ENCODE results near the gene TYW5.
A peak's percentile ranks its signal among the peaks of the same experiment; 100 is the strongest.

TYW5 gene

GRCh38 chr2:199972088-199972626 lies 16.9 kb upstream of the TYW5 start:
- DNase-seq, result no peak

GRCh38 chr2:199968126-199968525 lies 12.8 kb upstream of the TYW5 start:
- no peak for DNase-seq

GRCh38 chr2:199966976-199967375 lies 11.7 kb upstream of the TYW5 start:
- DNase-seq, result no peak

GRCh38 chr2:199966405-199966804 lies 11.1 kb upstream of the TYW5 start:
- no peak for DNase-seq

- no peak for DNase-seq
Observed at GRCh38 chr2:199962203-199962602, 6.9 kb upstream of the TYW5 start.

- no peak for DNase-seq
Observed at GRCh38 chr2:199958014-199958413, 2.7 kb upstream of the TYW5 start.

- DNase-seq, result no peak
Observed at GRCh38 chr2:199956062-199956380, 730 bp upstream of the TYW5 start.

- no peak for DNase-seq
Observed at GRCh38 chr2:199955007-199955338, 318 bp downstream of the TYW5 start.

GRCh38 chr2:199951023-199951422 lies 4.3 kb downstream of the TYW5 start:
- no peak for DNase-seq

GRCh38 chr2:199950396-199950795 lies 4.9 kb downstream of the TYW5 start:
- no peak for DNase-seq

GRCh38 chr2:199946836-199947235 lies 8.5 kb downstream of the TYW5 start:
- DNase-seq, result no peak

- no peak for DNase-seq
Observed at GRCh38 chr2:199946196-199946595, 9.1 kb downstream of the TYW5 start.

GRCh38 chr2:199943373-199943772 lies 11.9 kb downstream of the TYW5 start:
- DNase-seq, result no peak

- peak; percentile 2 for DNase-seq
Observed at GRCh38 chr2:199940373-199940772, 14.9 kb downstream of the TYW5 start.

- DNase-seq, result no peak
Observed at GRCh38 chr2:199936554-199936953, 18.7 kb downstream of the TYW5 start.

- no peak for DNase-seq
Observed at GRCh38 chr2:199933466-199933865, 21.8 kb downstream of the TYW5 start.

GRCh38 chr2:199932312-199932855 lies 22.9 kb downstream of the TYW5 start:
- DNase-seq, result no peak

GRCh38 chr2:199929262-199929661 lies 26.0 kb downstream of the TYW5 start:
- no peak for DNase-seq

GRCh38 chr2:199928626-199929025 lies 26.7 kb downstream of the TYW5 start:
- DNase-seq, result no peak

- DNase-seq, result no peak
Observed at GRCh38 chr2:199928226-199928625, 27.1 kb downstream of the TYW5 start.

- no peak for DNase-seq
Observed at GRCh38 chr2:199926806-199927205, 28.5 kb downstream of the TYW5 start.

GRCh38 chr2:199923924-199924323 lies 31.4 kb downstream of the TYW5 start:
- no peak for DNase-seq

GRCh38 chr2:199922856-199923255 lies 32.4 kb downstream of the TYW5 start:
- no peak for DNase-seq

GRCh38 chr2:199916980-199917379 lies 38.3 kb downstream of the TYW5 start:
- no peak for DNase-seq

- no peak for DNase-seq
Observed at GRCh38 chr2:199914372-199914958, 40.8 kb downstream of the TYW5 start.
